Stimulated activated CD8-positive, alpha-beta memory T cell treated with anti-CD3 and anti-CD28 coated beads, Interleukin-15, amount 100 ng/mL, for 48 hours (primary cell): ENCODE measurements around the gene MUC4.
"Not testable (repeated sequence)": the region's sequence is repeated elsewhere in the genome, so short reads cannot be mapped to it uniquely, and the experiment has no call there.

Experiments
- DNase-seq, 2 donors: peaks; one replicate each; pipeline ENCODE4 v3.0.0-alpha.2; 2020; ENCODE audit warnings: low read depth in 2 of 2

MUC4 gene

DNA sequence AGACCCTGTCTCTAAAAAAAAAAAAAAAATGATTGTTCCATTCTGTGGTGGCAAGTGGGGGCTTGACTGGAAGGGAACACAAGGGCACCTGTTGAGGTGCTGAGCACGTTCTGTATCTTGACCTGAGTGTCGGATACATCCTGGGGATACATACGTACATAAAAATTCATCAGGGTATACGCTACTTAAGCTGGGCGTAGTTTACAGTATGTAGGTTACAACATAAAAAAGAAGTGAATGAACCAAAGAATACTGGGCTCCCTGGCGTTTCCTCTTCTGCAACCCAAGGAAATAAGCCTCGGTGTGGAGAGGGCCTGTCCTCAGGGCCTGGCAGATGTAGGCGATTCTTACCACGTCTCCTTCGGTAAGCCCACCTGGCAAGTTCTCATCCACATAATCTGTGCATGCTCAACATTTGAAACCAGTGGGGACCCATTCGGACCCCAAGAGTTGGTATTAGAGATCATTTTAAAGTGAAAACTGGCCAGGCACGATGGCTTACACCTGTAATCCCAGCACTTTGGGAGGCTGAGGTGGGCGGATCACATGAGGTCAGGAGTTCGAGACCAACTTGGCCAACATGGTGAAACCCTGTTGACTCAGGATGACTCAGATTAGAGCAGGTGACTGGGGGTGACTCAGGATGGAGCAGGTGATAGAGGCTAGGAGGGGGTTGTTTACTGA is 96.0 kb downstream of the MUC4 start:
- DNase-seq: peak; percentile 6 to 53

DNA sequence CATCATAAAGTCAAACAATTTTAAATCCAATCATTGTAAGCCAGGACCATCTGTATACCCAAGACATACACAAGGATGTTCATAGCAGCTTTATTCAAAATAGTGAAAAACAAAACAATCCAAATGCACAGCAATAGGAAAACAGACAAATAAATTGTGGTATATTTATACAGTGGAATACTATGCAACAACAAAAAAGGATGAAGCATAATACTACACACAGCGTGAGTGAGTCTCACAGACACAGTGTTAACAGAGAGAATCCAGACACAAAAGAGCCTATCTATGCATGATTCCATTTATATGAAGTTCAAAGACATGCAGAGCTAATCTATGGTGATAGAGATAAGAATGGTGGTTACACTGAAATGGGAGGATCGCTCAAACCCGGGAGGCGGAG is 96.6 kb downstream of the MUC4 start:
- DNase-seq: no peak

DNA sequence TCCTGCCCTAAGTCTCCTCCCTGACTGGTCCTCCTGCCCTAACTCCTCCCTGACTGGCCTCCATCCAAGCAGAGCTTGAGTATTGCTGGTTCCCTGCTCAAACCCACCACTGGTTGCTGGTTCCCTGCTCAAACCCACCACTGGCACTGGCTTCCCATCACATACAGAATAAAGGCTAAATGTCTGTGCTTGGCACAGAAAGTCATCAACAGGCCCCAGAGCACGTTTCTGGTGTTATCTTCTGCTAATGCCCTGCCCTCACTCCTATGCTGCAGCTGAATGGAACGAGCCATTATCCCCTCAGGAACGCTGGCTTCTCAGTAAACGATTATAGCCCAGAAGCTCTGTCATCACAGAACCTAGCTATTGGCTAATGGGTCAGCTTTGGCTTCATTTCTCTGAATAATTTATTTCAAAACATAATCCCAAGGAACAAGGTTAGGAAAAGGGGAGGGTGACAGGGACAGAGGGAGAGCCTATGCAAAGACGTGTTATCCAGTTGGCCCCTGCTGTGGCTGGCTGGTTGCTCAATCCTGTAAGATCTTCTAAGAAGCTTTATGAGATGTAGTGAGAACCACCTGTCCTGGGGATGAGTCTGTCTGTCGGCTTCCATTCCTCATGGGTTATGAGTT is 97.2 kb downstream of the MUC4 start:
- DNase-seq: no peak

DNA sequence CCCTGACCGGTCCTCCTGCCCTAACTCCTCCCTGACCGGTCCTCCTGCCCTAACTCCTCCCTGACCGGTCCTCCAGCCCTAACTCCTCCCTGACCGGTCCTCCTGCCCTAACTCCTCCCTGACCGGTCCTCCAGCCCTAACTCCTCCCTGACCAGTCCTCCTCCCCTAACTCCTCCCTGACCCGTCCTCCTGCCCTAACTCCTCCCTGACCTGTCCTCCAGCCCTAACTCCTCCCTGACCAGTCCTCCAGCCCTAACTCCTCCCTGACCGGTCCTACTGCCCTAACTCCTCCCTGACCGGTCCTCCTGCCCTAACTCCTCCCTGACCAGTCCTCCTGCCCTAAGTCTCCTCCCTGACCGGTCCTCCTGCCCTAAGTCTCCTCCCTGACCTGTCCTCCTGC is 98.6 kb downstream of the MUC4 start:
- DNase-seq: not testable (repeated sequence)

DNA sequence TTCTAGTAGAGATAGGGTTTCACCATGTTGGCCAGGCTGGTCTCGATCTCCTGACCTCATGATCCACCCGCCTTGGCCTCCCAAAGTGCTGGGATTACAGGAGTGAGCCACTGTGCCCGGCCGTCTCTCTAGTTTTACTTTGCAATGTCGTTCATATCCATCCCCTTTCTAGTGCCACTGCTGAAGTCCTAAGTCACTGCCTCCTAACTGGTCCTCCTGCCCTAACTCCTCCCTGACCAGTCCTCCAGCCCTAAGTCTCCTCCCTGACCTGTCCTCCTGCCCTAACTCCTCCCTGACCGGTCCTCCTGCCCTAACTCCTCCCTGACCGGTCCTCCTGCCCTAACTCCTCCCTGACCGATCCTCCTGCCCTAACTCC is 99.2 kb downstream of the MUC4 start:
- not testable (repeated sequence) for DNase-seq

DNA sequence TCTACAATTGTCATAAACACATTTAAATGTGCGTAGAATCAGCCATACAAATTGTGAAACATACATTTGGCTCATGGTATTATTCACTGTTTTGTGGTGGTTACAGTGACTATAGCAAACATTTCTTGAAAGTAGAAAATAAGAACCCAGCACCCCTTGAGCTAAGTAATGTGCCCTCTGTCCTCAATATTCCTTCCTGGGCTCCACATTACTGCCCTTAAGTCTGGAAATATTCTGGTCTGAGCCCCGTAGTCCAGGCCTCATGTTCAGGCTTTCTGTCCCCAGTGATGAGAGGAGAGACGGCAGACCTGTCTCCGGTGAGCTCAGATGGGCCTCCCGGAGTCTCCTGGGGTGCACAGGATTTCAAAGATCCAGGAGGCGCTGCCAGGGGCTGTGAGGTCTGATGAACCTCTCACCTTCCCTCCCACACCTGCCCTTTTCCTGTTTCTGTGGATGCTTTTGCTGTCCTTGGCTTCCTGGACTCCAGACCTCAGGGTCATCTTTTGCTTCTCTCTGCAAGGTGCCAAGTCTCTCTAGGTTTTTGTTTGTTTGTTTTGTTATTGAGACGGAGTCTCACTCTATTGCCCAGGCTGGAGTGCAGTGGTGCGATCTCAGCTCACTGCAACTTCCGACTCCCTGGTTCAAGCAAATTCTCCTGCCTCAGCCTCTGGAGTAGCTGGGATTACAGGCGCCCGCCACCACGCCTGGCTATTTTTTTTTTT is 99.8 kb downstream of the MUC4 start:
- no peak for DNase-seq

DNA sequence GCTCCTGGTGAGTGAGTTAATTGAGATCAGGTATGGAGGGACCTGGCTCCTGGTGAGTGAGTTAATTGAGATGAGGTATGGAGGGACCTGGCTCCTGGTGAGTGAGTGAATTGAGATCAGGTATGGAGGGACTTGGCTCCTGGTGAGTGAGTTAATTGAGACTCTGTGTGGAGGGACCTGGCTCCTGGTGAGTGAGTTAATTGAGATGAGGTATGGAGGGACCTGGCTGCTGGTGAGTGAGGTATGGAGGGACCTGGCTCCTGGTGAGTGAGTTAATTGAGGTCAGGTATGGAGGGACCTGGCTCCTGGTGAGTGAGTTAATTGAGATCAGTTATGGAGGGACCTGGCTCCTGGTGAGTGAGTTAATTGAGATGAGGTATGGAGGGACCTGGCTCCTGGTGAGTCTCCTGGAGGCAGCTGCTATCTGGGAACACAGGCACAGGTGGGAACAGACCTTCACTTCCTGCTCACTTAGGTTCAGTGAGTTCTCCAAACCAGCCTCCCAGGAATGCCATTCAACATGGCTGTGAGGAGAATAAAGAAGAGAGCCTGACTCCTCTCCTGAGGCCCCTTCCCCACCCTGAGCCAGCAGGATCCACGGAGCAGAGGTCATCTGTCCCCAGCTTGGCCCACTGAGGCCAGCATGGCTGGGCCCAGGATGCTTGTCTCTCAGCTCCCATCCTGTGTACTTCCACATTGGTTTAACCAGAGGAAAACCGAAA is 100.5 kb downstream of the MUC4 start:
- DNase-seq: not testable (repeated sequence)

DNA sequence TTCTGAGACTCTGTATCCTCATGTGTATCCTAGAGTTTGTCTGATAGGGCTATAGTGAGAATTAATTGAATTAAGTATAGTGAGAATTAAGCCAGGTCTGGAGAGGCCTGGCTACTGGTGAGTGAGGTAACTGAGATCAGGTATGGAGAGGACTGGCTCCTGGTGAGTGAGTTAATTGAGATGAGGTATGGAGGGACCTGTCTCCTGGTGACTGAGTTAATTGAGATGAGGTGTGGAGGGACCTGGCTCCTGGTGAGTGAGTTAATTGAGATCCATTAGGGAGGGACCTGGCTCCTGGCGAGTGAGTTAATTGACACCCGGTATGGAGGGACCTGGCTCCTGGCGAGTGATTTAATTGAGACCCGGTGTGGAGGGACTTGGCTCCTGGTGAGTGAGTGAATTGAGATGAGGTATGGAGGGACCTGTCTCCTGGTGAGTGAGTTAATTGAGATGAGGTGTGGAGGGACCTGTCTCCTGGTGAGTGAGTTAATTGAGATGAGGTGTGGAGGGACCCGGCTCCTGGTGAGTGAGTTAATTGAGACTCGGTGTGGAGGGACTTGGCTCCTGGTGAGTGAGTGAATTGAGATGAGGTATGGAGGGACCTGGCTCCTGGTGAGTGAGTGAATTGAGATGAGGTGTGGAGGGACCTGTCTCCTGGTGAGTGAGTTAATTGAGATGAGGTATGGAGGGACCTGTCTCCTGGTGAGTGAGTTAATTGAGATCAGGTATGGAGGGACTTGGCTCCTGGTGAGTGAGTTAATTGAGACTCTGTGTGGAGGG is 101.4 kb downstream of the MUC4 start:
- not testable (repeated sequence) for DNase-seq

DNA sequence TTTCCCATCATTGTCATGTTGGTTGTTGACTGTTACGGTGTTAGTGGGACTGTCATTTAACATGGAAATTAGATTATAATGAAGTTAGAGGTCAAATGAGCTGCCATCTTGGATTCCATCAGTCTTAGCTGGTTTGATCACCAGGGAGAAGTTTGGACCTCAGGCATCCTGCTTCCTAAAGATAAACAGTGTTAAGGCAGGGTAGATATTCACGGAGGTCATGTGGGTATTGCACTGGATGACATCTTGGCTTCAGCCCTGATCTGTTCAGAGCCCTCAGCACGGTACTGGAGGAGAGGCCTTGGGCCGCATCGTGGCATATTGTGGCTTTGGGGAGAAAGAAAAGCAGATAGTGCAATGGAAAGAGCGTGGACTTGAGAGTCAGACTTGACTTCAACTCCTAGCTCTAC is 102.0 kb downstream of the MUC4 start:
- no peak for DNase-seq

DNA sequence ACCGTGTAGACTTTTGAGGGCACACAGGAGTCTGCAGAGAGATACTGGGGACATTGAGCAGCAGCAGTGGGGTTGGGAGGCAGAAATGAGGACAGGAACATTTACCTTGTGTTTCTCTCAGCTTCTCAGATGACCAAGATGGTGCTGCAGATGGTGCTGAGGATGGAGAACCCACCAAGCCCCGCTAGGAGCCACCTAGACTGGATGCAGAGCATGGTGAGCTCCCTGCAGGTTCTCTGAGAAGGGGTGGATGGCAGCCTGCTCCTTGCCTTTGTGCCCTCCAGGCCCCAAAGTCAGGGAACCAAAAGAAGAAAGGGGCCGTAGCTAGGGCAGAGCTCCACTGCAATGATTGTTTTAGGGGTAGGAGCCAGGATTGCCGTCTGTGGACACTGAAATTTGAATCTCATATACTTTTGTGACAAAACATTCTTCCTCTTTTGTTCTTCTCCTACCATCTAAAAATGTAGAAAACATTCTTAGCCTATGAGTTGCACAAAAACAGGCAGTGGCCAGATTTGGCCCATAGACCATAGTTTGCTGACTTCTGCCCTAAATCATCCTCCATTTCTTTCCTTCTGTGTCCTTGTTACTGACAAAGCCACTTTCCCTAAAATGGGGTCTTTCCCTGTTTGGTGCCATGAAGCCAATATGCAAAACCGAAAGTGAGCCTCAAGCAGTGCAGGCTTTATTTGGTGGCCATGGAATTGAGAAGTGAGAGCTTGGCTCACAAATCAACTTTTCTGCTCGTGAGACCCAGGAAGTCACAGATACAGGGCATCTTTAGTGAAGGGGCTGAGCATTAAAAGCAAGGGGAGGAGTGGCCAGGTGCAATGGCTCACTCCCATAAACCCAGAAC is 102.9 kb downstream of the MUC4 start:
- no peak for DNase-seq

DNA sequence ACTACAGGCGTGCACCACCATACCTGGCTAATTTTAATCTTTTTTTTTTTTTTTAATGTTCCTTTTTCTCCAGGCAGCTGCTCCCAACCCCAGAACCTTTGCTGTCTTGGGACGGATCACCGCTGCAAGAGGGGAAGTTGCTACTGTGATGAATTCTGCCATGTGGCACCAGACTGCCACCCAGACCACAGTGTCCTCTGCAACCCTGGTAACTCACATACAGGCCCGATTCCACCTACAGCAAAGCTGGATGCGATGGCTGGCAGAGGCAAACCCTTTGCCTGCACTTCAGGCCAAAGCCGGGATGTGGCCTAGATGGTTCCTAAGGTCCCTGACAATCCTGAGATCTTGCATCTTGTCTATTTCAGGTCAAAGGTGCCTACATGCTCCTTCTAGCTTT is 103.7 kb downstream of the MUC4 start:
- no peak for DNase-seq

DNA sequence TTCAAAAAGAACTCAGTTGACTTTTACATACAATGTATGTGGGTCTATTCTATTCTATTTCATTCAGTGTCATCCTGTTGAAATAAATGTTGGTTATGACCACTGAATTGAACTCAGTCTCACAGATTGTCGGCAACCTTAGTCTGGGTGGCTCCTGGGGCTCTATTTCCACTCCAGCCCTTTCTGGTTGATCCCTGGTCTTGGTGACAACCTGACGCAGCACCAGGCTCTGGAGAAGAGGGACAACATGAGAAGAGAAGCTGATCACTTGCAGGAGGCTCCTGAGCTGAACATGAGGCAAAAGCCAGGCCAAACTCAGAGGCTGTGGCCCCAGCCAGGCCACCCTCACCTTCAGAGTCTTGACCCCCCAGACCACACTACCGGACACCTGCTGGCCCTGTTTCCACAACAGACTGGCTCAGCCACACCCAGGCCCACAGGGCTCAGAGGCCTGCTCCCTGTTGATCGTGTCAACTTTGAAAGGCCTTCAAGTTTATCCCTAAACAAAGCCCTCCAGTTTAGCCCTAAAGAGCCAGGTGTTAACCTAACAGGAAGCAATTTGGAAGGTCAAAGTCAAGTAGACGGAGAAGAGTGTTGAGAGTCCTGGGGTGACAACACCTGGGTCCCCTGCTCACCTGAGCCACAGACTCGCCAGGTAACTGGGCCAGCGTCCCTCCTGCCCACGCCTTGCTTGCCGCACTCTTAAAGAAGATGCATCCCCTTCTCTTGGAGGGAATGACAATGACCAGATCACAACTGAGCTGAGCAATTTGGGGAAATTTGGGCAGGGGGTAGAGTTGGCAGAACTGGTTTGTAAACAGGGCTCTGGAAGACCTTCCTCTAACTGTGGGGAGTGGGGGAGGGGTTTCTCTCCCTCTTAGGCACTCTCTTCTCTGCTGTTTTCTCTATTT is 106.4 kb downstream of the MUC4 start:
- no peak for DNase-seq

DNA sequence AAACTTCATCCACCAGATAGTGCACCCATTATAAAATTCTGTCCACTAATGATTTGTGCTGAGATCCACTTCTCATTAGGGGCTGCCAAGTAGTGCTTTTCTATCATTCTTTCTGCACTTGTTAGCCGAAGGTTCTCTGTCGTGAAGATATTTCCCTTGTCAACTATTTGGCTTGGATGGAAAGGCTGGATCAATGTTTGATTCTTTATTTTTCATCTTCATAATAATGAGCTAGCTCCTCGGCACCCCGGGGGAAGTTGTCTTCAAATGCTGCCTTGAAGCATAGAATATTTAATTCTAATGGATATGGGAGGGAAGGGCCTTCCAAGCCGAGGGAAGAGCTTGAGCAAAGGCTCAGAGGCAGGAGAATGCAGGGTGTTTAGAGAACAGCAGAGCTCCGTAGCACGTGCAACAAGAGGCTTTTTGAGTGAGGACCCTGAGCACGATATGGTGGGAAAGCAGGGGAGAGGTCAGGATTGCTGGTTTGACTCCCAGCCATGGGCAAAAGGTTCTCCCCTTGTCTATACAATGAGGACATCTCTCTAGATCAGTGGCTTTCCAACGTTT is 107.2 kb downstream of the MUC4 start:
- no peak for DNase-seq

DNA sequence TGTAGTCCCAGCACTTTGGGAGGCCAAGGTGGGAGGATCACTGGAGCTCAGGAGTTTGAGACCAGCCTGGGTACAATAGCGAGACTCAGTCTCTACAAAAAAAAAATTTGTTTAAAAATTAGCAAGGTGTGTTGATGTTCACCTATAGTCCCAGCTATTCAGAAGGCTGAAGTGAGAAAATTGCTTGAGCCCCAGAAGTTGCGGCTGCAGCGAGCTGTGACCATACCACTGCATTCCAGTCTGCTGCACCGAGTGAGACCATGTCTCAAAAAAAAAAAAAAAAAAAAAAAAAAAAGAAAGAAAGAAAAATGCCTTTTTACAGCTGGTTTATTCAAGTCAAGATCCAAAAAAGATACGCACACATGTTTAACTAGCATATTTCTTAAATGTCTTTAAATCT is 108.0 kb downstream of the MUC4 start:
- DNase-seq: no peak

DNA sequence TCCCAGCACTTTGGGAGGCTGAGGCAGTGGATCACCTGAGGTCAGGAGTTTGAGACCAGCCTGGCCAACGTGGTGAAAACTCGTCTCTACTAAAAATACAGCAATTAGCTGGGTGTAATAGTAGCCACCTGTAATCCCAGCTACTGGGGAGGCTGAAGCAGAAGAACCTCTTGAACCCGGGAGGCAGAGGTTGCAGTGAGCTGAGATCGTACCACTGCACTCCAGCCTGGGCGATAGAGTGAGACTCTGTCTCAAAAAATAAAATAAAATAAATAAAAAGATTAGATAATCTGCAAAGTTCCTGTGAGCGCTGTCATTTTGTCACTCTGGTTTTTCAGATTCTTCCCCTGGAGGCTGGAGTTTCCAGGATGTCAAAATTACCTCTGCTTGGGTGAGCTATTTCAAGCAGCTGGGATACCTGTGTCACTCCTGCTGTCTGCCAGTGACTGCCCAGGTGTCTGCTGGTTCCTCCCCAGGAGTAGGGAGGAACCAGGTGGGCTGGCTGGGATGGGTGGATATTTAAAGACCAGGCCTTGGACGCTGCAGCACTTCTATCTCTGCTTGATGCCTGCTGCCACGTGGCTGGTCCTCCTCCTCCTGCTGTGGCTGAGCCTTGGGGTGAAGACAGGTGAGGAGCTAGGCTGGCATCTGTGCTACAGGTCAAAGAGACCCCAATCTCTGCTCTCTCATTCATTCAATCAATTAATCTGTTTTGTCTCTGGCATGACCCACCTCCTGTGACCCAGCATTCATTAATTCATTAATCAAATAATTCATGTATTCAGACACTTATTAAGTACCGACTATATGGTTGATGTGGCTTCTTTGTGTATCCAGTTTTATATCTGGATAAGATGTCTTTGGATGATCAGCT is 110.5 kb downstream of the MUC4 start:
- DNase-seq: no peak

DNA sequence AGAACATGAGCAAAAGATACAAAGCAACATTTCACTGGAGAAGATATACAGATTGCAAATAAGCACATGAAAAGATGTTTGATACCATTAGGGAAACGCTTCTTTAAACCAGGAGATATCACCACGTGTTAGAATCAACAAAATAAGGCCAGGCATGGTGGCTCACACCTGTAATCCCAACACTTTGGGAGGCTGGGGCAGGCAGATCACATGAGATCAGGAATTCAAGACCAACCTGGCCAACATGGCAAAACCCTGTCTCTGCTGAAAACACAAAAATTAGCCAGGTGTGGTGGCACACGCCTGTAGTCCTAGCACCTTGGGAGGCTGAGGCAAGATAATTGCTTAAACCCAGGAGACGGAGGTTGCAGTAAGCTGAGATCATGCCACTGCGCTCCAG is 111.4 kb downstream of the MUC4 start:
- no peak for DNase-seq

DNA sequence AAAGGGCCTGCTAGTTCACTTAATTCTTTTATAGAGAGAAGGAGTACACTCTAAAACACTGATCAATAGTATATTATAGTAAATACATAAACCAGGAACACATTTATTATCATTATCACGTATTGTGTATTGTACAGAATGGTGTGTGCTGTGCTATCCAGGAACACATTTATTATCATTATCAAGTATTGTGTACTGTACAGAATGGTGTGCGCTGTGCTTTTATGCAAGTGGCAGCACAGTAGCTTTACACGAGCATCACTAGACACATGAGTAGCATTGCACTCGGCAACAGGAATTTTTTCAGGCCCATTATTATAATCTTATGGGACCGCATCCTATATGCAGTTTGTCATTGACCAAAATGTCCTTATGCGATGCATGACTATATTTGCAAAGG is 111.9 kb downstream of the MUC4 start:
- no peak for DNase-seq

DNA sequence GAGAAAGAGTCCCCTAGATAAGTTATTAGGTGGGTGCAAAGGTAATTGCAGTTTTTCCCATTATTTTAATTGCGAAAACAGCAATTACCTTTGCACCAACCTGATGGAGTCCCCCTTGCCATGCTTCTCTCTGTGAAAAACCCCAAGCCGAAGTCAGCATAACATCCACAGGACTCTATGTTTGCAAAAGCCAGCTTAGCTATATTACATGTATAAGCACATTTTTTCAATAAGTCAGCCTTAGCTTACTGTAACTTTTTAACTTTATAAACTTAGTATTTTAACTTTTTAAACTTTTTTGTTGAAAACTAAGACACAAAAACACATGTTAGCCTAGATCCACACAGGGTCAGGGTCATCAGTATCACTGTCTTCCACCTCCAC is 112.3 kb downstream of the MUC4 start:
- DNase-seq: no peak
